Measurements from ENCODE around the gene MIS12. TPM values are rescaled to one million over a fixed set of nuclear protein-coding genes. Genes with fewer than 3 reads are reported as not detected.
A peak's percentile ranks its signal among the peaks of the same experiment; 100 is the strongest.

The MIS12 gene, protein sequence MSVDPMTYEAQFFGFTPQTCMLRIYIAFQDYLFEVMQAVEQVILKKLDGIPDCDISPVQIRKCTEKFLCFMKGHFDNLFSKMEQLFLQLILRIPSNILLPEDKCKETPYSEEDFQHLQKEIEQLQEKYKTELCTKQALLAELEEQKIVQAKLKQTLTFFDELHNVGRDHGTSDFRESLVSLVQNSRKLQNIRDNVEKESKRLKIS
- total RNA-seq = 11.2 and 14.4 TPM in 2 replicates
- polyA plus RNA-seq = 11.1 and 12.3 TPM in 2 replicates
- polyA plus RNA-seq (2012) = 7.5 and 8.5 TPM in 2 replicates
- 3.7 and 5.4 TPM in 2 replicates for polyA minus RNA-seq (ENCODE audit: low replicate concordance)

DNA sequence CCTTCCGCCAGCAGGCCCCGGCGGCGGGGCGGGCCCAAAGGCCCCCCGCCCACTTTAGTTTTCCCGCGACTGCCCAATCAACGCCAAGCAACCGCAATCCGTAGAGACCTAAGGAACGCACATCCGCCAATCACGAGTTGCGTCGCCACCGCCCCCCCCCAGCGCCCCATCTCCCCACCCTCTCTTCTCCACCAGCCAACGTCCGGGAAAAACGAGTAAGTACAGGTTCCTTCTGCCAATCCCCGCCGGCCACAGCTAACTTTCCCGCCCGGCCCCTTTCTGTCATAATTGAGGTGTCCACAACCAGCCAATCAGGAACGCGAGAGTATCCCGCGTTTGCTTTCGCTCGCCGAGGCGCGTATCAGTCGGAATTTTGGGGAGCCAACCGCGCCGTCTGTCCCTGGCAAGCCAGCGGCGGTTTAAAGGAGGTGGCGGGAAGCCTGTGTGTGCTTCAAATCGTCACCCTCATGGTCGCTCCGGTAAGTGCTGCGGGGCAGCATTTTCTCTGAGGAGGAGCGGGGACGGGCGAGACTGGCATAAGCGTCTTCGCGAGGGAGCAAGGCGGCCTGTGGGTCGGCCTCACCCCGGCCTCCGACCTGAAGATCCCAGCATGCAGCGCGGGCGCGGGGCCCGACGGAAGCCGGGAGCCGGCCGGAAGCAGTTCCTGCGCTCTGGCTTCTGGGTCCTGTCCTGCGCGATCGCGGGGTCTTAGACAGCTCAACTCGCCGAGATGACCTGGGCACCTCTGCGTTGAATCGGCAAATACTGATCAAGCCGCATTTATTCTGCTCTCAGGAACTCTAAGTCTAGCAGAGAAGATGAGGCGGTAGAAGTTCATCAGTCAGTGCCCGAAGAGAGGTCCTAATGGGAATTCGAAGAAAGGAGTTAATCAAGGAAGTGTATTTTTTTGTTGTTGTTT, at the start of gene MIS12:
TSS of gene MIS12 (plus strand) at position 361 of the 919 bp plus-strand sequence. CDS start 2,297 bp downstream, outside the sequence.
- peak within 1 kb of the TSS; percentile 81 to 99 (median 97) for H3K4me3 ChIP-seq (replicated peaks in 1 of 4; ENCODE audit: control extremely low read depth in 1 of 4, insufficient read depth in 1 of 4, low read depth in 3 of 4, low read length in 4 of 4)
- DNase-seq (ENCODE audit: low read depth in 2 of 2) = peak; percentile 99 to 100
- no peaks in the 10 kb centered on the region for H3K27me3 ChIP-seq (ENCODE audit: control insufficient read depth, insufficient read depth, low read length)
- H3K4me2 ChIP-seq (ENCODE audit: extremely low read depth, insufficient read depth, low read length) = peak within 1 kb of the TSS; percentile 97
- H3K4me1 ChIP-seq (ENCODE audit: control insufficient read depth, extremely low read depth, insufficient read depth, low read length) = peaks cover 10% of the 10 kb centered on the region
- no peaks in the 10 kb centered on the region for H4K20me1 ChIP-seq (ENCODE audit: control insufficient read depth, extremely low read depth, insufficient read depth, low read length)
- peak within 1 kb of the TSS; percentile 99 for H3K27ac ChIP-seq (ENCODE audit: insufficient read depth, low read length)
- H3K79me2 ChIP-seq (ENCODE audit: control insufficient read depth, insufficient read depth, low read length) = peaks cover 50% of the 10 kb centered on the region
- H3K36me3 ChIP-seq (ENCODE audit: control insufficient read depth, insufficient read depth, low read length) = peaks cover 9% of the 10 kb centered on the region
- H2AFZ ChIP-seq (ENCODE audit: low read length) = peak within 1 kb of the TSS; percentile 93
- H3K9ac ChIP-seq (ENCODE audit: insufficient read depth, low read length) = peak within 1 kb of the TSS; percentile 94
- no peak for TF ChIP-seq EZH2 (IDR thresholded peaks at IDR 0.05; ENCODE audit: low read length, missing control alignments)
- TF ChIP-seq, protein P1, sequence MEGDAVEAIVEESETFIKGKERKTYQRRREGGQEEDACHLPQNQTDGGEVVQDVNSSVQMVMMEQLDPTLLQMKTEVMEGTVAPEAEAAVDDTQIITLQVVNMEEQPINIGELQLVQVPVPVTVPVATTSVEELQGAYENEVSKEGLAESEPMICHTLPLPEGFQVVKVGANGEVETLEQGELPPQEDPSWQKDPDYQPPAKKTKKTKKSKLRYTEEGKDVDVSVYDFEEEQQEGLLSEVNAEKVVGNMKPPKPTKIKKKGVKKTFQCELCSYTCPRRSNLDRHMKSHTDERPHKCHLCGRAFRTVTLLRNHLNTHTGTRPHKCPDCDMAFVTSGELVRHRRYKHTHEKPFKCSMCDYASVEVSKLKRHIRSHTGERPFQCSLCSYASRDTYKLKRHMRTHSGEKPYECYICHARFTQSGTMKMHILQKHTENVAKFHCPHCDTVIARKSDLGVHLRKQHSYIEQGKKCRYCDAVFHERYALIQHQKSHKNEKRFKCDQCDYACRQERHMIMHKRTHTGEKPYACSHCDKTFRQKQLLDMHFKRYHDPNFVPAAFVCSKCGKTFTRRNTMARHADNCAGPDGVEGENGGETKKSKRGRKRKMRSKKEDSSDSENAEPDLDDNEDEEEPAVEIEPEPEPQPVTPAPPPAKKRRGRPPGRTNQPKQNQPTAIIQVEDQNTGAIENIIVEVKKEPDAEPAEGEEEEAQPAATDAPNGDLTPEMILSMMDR (conservative IDR thresholded peaks at IDR 0.05 in 1 of 2, IDR thresholded peaks at IDR 0.05 in 1 of 2; ENCODE audit: low read depth in 1 of 2, low read length in 2 of 2) = no peak
- no peaks in the 10 kb centered on the region for H3K9me3 ChIP-seq (ENCODE audit: control insufficient read depth, insufficient read depth, low read depth, low read length)

DNA sequence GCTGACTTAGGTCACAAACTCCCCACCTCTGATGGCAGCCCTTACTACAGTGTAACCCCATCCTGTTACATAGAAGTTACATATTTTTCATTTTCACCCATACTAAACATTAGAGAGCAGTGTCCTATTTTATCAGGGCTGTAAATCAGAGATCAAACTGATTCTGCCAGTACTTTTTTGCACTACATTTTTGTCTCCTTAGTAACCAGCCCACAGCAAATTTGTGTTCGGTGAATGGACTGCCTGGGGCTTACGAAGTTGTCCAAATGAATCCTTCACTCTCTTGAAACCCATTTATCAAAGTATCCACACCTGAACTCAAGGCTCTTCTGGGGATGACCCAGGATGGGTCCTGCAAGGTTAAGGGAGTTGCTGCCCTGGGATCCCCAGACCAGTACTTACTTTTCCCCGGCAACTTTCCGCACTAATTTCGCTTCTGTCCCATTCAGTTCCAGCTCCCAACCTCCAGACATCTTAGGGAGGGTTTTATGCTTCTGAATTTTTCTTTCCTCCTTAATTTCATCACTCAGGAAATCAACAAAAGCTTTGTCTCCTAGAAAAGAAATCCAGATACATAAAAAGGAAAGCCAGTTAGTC, 48.5 kb upstream of the MIS12 start:
- no peak overlapping the region for H3K9ac ChIP-seq (ENCODE audit: insufficient read depth, low read length)
- H3K36me3 ChIP-seq (ENCODE audit: control insufficient read depth, insufficient read depth, low read length) = peaks cover 12% of the 10 kb centered on the region
- H3K27ac ChIP-seq (ENCODE audit: insufficient read depth, low read length) = peak overlapping the region; percentile 65
- H3K27me3 ChIP-seq (ENCODE audit: control insufficient read depth, insufficient read depth, low read length) = no peaks in the 10 kb centered on the region
- peak overlapping the region; percentile 47 to 86 (median 78) for H3K4me3 ChIP-seq (replicated peaks in 1 of 4; ENCODE audit: control extremely low read depth in 1 of 4, insufficient read depth in 1 of 4, low read depth in 3 of 4, low read length in 4 of 4)
- peak in 1 of 2 donors; percentile 51 for DNase-seq (ENCODE audit: low read depth in 2 of 2)
- H3K4me1 ChIP-seq (ENCODE audit: control insufficient read depth, extremely low read depth, insufficient read depth, low read length) = peaks cover 7% of the 10 kb centered on the region
- peak overlapping the region; percentile 92 for H3K4me2 ChIP-seq (ENCODE audit: extremely low read depth, insufficient read depth, low read length)
- TF ChIP-seq EZH2 (IDR thresholded peaks at IDR 0.05; ENCODE audit: low read length, missing control alignments) = no peak
- TF ChIP-seq, protein P1 (conservative IDR thresholded peaks at IDR 0.05 in 1 of 2, IDR thresholded peaks at IDR 0.05 in 1 of 2; ENCODE audit: low read depth in 1 of 2, low read length in 2 of 2) = no peak
- H3K79me2 ChIP-seq (ENCODE audit: control insufficient read depth, insufficient read depth, low read length) = peaks cover 37% of the 10 kb centered on the region
- H2AFZ ChIP-seq (ENCODE audit: low read length) = no peak overlapping the region
- H4K20me1 ChIP-seq (ENCODE audit: control insufficient read depth, extremely low read depth, insufficient read depth, low read length) = no peaks in the 10 kb centered on the region
- no peaks in the 10 kb centered on the region for H3K9me3 ChIP-seq (ENCODE audit: control insufficient read depth, insufficient read depth, low read depth, low read length)

Data from fibroblast of lung (primary cell).